Colonic mucosa (tissue), 4 donors: ENCODE measurements around the gene ST8SIA2. TPM values are rescaled to one million over a fixed set of nuclear protein-coding genes. Genes with fewer than 3 reads are reported as not detected.

ENCODE experiments used
- DNase-seq: peaks from one replicate; pipeline ENCODE4 v3.0.0-alpha.2; 2020
- H3K27ac ChIP-seq: fragments of 200-600 bp; one replicate; pipeline ENCODE4 v1.8.0; 2021
- H3K27me3 ChIP-seq: fragments of 200-600 bp; one replicate; pipeline ENCODE4 v1.8.0; 2021
- H3K36me3 ChIP-seq: fragments of 200-600 bp; one replicate; pipeline ENCODE4 v1.8.0; 2021
- H3K4me1 ChIP-seq: fragments of 200-600 bp; one replicate; pipeline ENCODE4 v1.8.0; 2021; ENCODE audit warnings: mild to moderate bottlenecking
- H3K4me3 ChIP-seq: fragments of 200-600 bp; one replicate; pipeline ENCODE4 v1.8.0; 2021
- H3K9ac ChIP-seq, 2 donors: one replicate each; pipeline ENCODE4 v1.7.0; 2013; ENCODE audit warnings: control low read depth in 2 of 2, low read depth in 2 of 2, low read length in 2 of 2
- H3K9me3 ChIP-seq: fragments of 200-600 bp; one replicate; pipeline ENCODE4 v1.8.0; 2021
- CTCF ChIP-seq: fragments of 200-600 bp; IDR thresholded peaks from one replicate; pipeline ENCODE4 v1.8.0; 2022; ENCODE audit warnings: antibody characterized with exemption, mild to moderate bottlenecking
- intact Hi-C: fragments of 100-400 bp; cut with DNase I; formaldehyde crosslinking; loops from one replicate; pipeline ENCODE4 v1.14.1; 2022
- total RNA-seq, 2 donors: library from RNA; stranded (reverse); fragmentation: NEBNext Ultra II Directional in 1 of 2; extraction: Animal tissue kit (Norgen Biotek cat#: 25700) in 1 of 2; gene quantifications; one replicate each; pipeline ENCODE4 v1.2.1, GENCODE V29; 2021
- donor health status: healthy.
- donor health status: DM: no; HTN: no; CAD: no.
- donor health status: DM: no; HTN: no; CAD: no.

The ST8SIA2 gene
- total RNA-seq, 2 donors from 2014 or later = 0.25 to 0.42 TPM

- no peak overlapping the region for H3K9ac ChIP-seq
- TF ChIP-seq CTCF = no peak
- no peak overlapping the region for H3K27ac ChIP-seq
- no peaks in the 10 kb centered on the region for H3K27me3 ChIP-seq
- no peaks in the 10 kb centered on the region for H3K36me3 ChIP-seq
- intact Hi-C loops = no loop called here
- no peaks in the 10 kb centered on the region for H3K9me3 ChIP-seq
- H3K4me1 ChIP-seq = no peaks in the 10 kb centered on the region
- H3K4me3 ChIP-seq = no peak overlapping the region
- DNase-seq = no peak
These were observed 14.2 kb downstream of the ST8SIA2 start for GRCh38 chr15:92407916-92408315.

- Histone ChIP-seq H3K9ac (no peak overlapping the region), H3K36me3 (no peaks in the 10 kb centered on the region), H3K4me3 (no peak overlapping the region), H3K27me3 (no peaks in the 10 kb centered on the region), H3K4me1 (no peaks in the 10 kb centered on the region), H3K9me3 (no peaks in the 10 kb centered on the region), H3K27ac (no peak overlapping the region)
- TF ChIP-seq CTCF = no peak
- intact Hi-C loops = no loop called here
- DNase-seq = no peak
These were observed 15.3 kb downstream of the ST8SIA2 start for GRCh38 chr15:92409006-92409405.

- Histone ChIP-seq H3K36me3 (no peaks in the 10 kb centered on the region), H3K4me1 (no peaks in the 10 kb centered on the region), H3K27ac (no peak overlapping the region), H3K4me3 (no peak overlapping the region), H3K9ac (no peak overlapping the region), H3K9me3 (no peaks in the 10 kb centered on the region), H3K27me3 (no peaks in the 10 kb centered on the region)
- TF ChIP-seq CTCF = no peak
- no peak for DNase-seq
- intact Hi-C loops = no loop called here
These were observed 15.8 kb downstream of the ST8SIA2 start for GRCh38 chr15:92409521-92409920.

- Histone ChIP-seq H3K4me1 (no peaks in the 10 kb centered on the region), H3K4me3 (no peak overlapping the region), H3K9me3 (no peaks in the 10 kb centered on the region), H3K9ac (no peak overlapping the region), H3K27me3 (no peaks in the 10 kb centered on the region), H3K36me3 (no peaks in the 10 kb centered on the region), H3K27ac (no peak overlapping the region)
- DNase-seq = no peak
- no peak for TF ChIP-seq CTCF
- intact Hi-C loops = no loop called here
These were observed 16.9 kb downstream of the ST8SIA2 start for GRCh38 chr15:92410537-92410936.

GRCh38 chr15:92411256-92411655 is 17.6 kb downstream of the ST8SIA2 start:
- Histone ChIP-seq H3K36me3 (no peaks in the 10 kb centered on the region), H3K4me3 (no peak overlapping the region), H3K27me3 (no peaks in the 10 kb centered on the region), H3K9me3 (no peaks in the 10 kb centered on the region), H3K9ac (no peak overlapping the region), H3K27ac (no peak overlapping the region), H3K4me1 (no peaks in the 10 kb centered on the region)
- intact Hi-C loops = no loop called here
- TF ChIP-seq CTCF = no peak
- DNase-seq = no peak

- no peak overlapping the region for H3K27ac ChIP-seq
- no peaks in the 10 kb centered on the region for H3K4me1 ChIP-seq
- H3K27me3 ChIP-seq = no peaks in the 10 kb centered on the region
- no peak for DNase-seq
- no peak overlapping the region for H3K4me3 ChIP-seq
- H3K36me3 ChIP-seq = no peaks in the 10 kb centered on the region
- TF ChIP-seq CTCF = no peak
- intact Hi-C loops = no loop called here
- no peaks in the 10 kb centered on the region for H3K9me3 ChIP-seq
- H3K9ac ChIP-seq = no peak overlapping the region
These were observed 19.8 kb downstream of the ST8SIA2 start for GRCh38 chr15:92413510-92413909.
